ENCODE results near the gene GXYLT1. TPM values are rescaled to one million over a fixed set of nuclear protein-coding genes. Genes with fewer than 3 reads are reported as not detected.

GXYLT1 gene
- total RNA-seq, 4 donors from 2014 or later, result 14.7 to 25.3 (median 22.8) TPM

DNA sequence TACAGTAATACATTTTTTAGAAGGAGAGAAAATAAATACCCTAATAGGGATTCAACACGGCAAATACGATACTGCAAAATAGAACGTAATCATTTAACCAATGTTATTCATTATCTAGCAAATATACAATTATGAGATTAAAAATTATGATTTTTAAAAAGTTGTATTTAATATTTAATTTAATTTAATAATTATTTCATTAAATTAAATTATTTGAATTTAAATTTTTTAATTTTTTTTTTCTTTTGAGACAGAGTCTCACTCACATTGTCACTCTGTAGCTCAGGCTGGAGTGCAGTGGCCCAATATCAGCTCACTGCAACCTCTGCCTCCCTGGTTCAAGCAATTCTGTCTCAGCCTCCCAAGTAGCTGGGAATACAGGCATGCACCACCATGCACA, 42.0 kb downstream of the GXYLT1 start:
- H3K9me3 ChIP-seq, result no peaks in the 10 kb centered on the region
- no peaks in the 10 kb centered on the region for H3K4me1 ChIP-seq
- H3K27me3 ChIP-seq, result no peaks in the 10 kb centered on the region
- TF ChIP-seq EP300 (IDR thresholded peaks at IDR 0.05) (no peak), POLR2A (IDR thresholded peaks at IDR 0.05) (no peak)
- TF ChIP-seq, protein P1, sequence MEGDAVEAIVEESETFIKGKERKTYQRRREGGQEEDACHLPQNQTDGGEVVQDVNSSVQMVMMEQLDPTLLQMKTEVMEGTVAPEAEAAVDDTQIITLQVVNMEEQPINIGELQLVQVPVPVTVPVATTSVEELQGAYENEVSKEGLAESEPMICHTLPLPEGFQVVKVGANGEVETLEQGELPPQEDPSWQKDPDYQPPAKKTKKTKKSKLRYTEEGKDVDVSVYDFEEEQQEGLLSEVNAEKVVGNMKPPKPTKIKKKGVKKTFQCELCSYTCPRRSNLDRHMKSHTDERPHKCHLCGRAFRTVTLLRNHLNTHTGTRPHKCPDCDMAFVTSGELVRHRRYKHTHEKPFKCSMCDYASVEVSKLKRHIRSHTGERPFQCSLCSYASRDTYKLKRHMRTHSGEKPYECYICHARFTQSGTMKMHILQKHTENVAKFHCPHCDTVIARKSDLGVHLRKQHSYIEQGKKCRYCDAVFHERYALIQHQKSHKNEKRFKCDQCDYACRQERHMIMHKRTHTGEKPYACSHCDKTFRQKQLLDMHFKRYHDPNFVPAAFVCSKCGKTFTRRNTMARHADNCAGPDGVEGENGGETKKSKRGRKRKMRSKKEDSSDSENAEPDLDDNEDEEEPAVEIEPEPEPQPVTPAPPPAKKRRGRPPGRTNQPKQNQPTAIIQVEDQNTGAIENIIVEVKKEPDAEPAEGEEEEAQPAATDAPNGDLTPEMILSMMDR (IDR thresholded peaks at IDR 0.05), result no peak
- no peak overlapping the region for H3K27ac ChIP-seq
- DNase-seq (ENCODE audit: low spot score in 2 of 2), result no peak
- H3K36me3 ChIP-seq, result peaks cover 0 to 3% (median 0%) of the 10 kb centered on the region in 3 donors
- H3K4me3 ChIP-seq, result no peak overlapping the region
- WGBS, 2 donors, result 96 to 98% methylated on average over 3 of the region's 3 CpGs

GRCh38 chr12:42099433-42099832, 45.2 kb downstream of the GXYLT1 start:
- H3K4me1 ChIP-seq, result peaks cover 0 to 4% (median 0%) of the 10 kb centered on the region in 4 donors
- WGBS, 2 donors, result 91 to 94% methylated on average over 9 of the region's 9 CpGs
- no peak overlapping the region for H3K27ac ChIP-seq
- peaks cover 0 to 7% (median 0%) of the 10 kb centered on the region in 3 donors for H3K36me3 ChIP-seq
- no peak overlapping the region for H3K4me3 ChIP-seq
- H3K9me3 ChIP-seq, result no peaks in the 10 kb centered on the region
- H3K27me3 ChIP-seq, result no peaks in the 10 kb centered on the region
- DNase-seq (ENCODE audit: low spot score in 2 of 2), result no peak
- TF ChIP-seq POLR2A (IDR thresholded peaks at IDR 0.05) (no peak), EP300 (IDR thresholded peaks at IDR 0.05) (no peak)
- TF ChIP-seq, protein P1 (IDR thresholded peaks at IDR 0.05), result no peak

GRCh38 chr12:42097971-42098370, 46.7 kb downstream of the GXYLT1 start:
- Histone ChIP-seq H3K27ac (peak overlapping the region in 3 of 4 donors; percentile 29 to 52 (median 38)), H3K36me3 (peaks cover 0 to 7% (median 0%) of the 10 kb centered on the region in 3 donors), H3K4me1 (peaks cover 0 to 4% (median 0%) of the 10 kb centered on the region in 4 donors), H3K27me3 (no peaks in the 10 kb centered on the region), H3K9me3 (no peaks in the 10 kb centered on the region), H3K4me3 (peak overlapping the region in 2 of 4 donors; percentile 13 to 18)
- 47 to 49% methylated on average over 5 of the region's 5 CpGs for WGBS, 2 donors
- TF ChIP-seq EP300 (IDR thresholded peaks at IDR 0.05), result no peak
- no peak for TF ChIP-seq POLR2A (IDR thresholded peaks at IDR 0.05)
- TF ChIP-seq, protein P1 (IDR thresholded peaks at IDR 0.05), result no peak
- DNase-seq (ENCODE audit: low spot score in 2 of 2), result no peak

- H3K27ac ChIP-seq, result no peak overlapping the region
- H3K36me3 ChIP-seq, result peaks cover 0 to 7% (median 0%) of the 10 kb centered on the region in 3 donors
- no peaks in the 10 kb centered on the region for H3K9me3 ChIP-seq
- H3K4me3 ChIP-seq, result no peak overlapping the region
- TF ChIP-seq, protein P1 (IDR thresholded peaks at IDR 0.05), result no peak
- TF ChIP-seq EP300 (IDR thresholded peaks at IDR 0.05) (no peak), POLR2A (IDR thresholded peaks at IDR 0.05) (no peak)
- no peaks in the 10 kb centered on the region for H3K27me3 ChIP-seq
- 93 to 97% methylated on average over 5 of the region's 5 CpGs for WGBS, 2 donors
- DNase-seq (ENCODE audit: low spot score in 2 of 2), result no peak
- peaks cover 0 to 13% (median 0%) of the 10 kb centered on the region in 4 donors for H3K4me1 ChIP-seq
These were observed 50.4 kb downstream of the GXYLT1 start for GRCh38 chr12:42094277-42094676.

GRCh38 chr12:42091769-42092168, 52.9 kb downstream of the GXYLT1 start:
- Histone ChIP-seq H3K27ac (no peak overlapping the region), H3K36me3 (peaks cover 0 to 12% (median 0%) of the 10 kb centered on the region in 3 donors), H3K27me3 (no peaks in the 10 kb centered on the region), H3K4me3 (no peak overlapping the region), H3K4me1 (peaks cover 0 to 13% (median 0%) of the 10 kb centered on the region in 4 donors), H3K9me3 (no peaks in the 10 kb centered on the region)
- 80 to 82% methylated on average over 2 of the region's 2 CpGs for WGBS, 2 donors
- no peak for DNase-seq (ENCODE audit: low spot score in 2 of 2)
- TF ChIP-seq POLR2A (IDR thresholded peaks at IDR 0.05) (no peak), EP300 (IDR thresholded peaks at IDR 0.05) (no peak)
- TF ChIP-seq, protein P1 (IDR thresholded peaks at IDR 0.05), result no peak

Measured in tibial nerve (tissue), 4 donors.